HG03439 (cell line): ENCODE data around the gene AGMAT.
A peak's percentile ranks its signal among the peaks of the same experiment; 100 is the strongest.

Experiments
- ATAC-seq: cut with Tn5 transposase; IDR thresholded peaks from one replicate; pipeline ENCODE4 v1.9.1; 2021; ENCODE audit warnings: mild to moderate bottlenecking, moderate library complexity; ENCODE audit not compliant: unreplicated experiment

Gene AGMAT

GRCh38 chr1:15584489-15585363 is at the start of gene AGMAT:
Gene AGMAT (minus strand): TSS chr1:15585051. CDS start chr1:15584967, 84 bp downstream.
- ATAC-seq = peak; percentile 54

DNA sequence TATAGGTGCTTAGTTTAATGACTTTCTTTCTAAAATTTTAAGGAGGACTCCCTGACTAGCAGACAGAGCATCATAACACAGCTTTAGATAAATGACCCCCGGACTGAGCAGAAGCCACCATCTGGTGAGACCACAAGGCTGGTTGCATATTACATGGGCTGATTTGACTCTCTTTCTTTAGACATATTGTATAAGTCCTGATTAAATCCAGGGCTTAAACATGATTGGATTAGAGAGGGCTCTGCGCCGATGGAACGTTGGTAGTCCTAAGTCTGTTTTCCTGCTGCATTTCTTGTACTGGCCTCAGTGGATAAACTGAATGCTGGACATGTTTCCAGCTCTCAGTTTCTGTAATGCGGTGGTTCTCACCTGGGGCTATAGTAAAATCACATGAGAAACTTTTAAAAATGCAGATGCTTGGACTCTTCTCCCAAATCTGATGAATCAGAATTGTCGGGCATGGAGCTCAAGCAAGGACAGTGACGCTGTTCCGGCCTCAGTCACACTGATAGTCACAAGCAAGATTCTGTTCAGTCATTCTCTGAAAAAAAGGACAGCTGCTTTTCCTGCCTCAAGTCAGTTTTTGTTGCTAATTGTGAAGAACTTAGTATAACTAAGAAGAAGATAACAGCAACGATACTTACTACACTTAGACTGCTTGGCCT is 49.0 kb upstream of the AGMAT start:
- ATAC-seq = no peak

DNA sequence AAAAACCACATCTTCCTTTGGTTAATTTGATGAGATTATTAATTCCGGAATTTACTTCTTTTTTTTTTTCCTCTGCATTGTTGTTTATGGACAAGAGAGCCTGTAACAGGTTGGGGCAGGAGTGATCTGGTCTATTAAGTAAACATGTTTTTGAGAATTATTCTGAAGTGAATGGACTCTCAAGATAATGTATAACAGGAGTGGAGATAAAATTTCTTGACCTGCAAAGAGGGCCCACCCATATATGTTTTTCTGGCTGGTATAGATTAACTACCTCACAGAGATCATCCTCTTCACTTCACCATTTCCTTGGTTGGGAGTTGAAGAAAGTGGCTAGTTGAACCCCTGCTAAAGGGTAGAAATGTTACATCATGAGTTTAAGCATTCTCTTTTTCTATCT is 43.2 kb upstream of the AGMAT start:
- no peak for ATAC-seq

DNA sequence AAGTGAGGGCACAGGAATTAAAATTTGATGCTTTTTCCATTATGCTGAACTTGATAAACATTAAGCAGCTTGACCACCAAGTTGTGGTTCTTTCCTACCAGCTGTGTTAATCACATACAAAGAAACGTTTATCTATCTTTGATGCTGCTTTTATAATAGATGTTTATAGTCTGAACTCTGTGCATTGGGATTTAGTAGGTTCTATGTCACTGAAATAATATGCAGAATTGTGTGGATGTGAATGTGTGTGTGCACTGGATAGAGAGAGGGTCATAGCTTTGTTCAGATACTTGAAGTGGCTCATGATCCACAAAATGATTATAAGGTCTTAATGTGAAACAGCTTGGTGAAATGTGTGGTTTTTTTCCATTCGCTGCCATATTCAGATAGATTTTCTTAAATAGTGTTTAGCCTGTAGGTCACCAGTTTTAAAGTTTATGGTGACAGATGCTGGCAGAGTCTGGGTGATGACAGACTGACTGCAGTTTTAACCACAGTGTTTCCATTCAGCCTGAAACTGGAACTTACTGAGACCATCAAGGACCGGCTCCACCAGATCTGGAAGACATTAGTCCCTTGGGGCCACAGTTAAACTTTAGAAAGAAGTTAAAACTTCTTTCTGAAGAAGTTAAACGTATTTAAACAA is 42.6 kb upstream of the AGMAT start:
- ATAC-seq = peak; percentile 81

- ATAC-seq = no peak
Observed at GRCh38 chr1:15626269-15626950, 41.6 kb upstream of the AGMAT start.

DNA sequence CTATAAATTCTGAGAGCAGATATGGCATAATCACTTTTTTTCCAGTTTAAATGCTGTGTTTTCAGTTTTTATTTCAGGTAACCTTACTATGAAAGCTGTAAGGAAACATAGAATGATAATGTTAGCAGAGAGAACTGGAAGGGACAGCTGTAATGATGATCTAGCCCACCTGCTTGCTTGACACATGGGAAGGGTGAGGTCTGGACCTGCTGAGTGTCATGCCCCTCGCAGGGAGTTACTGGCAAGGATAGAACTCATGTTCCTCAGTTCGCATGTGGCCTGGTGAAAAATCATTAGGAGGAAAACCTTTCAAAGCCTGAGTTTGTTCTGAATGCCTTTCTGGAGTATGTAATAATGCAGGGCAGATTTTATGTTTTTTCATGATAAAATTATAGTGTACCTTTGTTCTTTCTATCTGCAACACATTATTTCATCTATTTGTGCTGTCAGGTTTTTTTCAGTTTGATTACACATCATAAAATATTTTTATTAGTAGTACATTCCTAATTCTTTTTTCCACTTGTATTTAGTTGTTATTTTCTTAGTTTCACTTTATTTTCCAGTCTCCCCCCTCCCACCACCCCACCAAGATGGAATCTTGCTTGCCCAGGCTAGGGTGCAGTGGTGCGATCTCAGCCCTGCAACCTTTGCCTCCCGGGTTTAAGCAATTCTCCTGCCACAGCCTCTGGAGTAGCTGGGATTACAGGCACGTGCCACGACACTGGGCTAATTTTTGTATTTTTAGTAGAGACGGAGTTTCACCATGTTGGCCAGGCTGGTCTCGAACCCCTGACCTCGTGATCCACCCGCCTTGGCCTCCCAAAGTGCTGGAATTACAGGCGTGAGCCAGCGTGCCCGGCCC is 40.4 kb upstream of the AGMAT start:
- no peak for ATAC-seq

- no peak for ATAC-seq
Observed at GRCh38 chr1:15624133-15624714, 39.4 kb upstream of the AGMAT start.

- ATAC-seq = no peak
Observed at GRCh38 chr1:15623435-15623834, 38.6 kb upstream of the AGMAT start.

GRCh38 chr1:15622712-15623373 is 38.0 kb upstream of the AGMAT start:
- ATAC-seq = no peak

GRCh38 chr1:15621975-15622374 is 37.1 kb upstream of the AGMAT start:
- ATAC-seq = no peak

DNA sequence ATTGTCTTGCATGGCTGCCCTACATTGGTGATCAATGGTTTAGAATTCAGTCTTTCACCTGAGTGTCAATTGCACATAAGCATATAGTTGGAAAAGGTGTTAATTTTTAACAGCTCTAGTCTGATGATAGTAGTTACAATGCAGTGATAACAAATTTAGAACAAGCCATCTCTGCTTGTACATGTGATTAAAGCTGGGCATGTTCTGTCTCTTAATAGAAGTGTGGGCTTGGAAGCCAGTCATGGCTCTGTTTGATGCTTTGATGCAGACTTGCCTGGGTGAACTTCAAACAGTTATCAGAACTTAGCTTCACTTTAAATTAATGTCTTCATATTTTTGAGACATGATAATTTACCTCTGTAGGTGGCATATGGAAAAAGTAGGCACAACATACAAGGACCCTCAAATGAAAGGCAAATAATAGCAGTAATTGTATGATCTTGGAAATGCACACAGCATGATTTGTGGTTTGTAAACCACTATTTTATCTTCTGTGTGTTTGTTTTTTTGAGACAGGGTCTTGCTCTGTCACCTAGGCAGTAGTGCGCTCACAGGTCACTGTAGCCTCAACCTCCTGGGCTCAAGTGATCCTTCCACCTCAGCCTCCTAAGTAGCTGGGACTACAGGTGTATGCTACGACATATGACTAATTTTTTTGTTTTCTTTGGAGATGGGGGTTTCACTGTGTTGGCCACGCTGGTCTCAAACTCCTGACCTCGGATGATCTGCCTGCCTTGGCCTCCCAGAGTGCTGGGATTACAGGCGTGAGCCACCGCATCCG is 36.2 kb upstream of the AGMAT start:
- no peak for ATAC-seq

DNA sequence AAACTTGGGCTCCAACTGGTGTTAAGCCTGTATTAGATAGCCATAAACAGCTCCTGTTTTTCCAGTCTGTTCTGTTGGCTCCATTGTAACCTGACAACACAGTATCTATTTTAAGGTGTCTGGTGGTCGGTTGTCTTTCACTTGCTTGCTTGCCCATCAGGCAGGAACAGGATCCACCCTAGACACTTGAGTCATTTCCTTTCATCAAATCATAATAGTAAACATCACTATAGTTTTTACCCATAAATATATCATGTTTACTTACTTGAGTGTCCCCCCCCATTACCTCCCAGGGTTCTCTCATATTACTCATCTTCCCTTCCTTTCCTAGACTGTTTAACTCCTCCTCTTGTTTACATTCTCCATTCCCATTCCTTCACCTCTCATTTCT is 35.3 kb upstream of the AGMAT start:
- no peak for ATAC-seq

GRCh38 chr1:15618655-15619525 is 34.0 kb upstream of the AGMAT start:
- no peak for ATAC-seq

DNA sequence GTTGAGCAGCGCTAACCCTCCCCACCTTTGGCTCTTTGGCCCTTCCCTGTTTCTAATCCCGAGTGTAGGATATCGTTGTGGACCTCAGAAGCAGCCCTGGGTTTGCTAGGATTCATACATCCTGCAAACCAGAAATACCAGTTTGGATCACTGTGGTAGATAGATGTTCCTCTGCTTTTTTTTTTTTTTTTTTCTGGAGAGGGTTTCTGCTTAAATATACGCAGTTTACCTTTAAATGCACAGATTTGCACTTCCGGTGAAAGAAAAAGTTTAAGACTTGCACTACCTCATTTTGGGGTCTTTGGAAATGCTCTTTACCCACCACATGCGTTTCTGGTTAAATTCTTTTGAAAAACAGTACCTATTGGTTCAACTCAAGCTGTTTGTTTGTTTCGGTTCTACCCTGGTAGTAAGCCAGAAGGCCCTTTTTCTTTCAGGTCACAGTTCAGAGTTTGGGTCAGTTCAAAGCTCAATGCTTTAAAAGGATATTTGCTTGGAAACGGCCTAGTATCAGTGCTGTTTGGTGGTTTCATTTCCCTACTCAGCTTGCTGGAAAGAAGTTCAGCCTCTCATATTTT is 33.3 kb upstream of the AGMAT start:
- no peak for ATAC-seq

DNA sequence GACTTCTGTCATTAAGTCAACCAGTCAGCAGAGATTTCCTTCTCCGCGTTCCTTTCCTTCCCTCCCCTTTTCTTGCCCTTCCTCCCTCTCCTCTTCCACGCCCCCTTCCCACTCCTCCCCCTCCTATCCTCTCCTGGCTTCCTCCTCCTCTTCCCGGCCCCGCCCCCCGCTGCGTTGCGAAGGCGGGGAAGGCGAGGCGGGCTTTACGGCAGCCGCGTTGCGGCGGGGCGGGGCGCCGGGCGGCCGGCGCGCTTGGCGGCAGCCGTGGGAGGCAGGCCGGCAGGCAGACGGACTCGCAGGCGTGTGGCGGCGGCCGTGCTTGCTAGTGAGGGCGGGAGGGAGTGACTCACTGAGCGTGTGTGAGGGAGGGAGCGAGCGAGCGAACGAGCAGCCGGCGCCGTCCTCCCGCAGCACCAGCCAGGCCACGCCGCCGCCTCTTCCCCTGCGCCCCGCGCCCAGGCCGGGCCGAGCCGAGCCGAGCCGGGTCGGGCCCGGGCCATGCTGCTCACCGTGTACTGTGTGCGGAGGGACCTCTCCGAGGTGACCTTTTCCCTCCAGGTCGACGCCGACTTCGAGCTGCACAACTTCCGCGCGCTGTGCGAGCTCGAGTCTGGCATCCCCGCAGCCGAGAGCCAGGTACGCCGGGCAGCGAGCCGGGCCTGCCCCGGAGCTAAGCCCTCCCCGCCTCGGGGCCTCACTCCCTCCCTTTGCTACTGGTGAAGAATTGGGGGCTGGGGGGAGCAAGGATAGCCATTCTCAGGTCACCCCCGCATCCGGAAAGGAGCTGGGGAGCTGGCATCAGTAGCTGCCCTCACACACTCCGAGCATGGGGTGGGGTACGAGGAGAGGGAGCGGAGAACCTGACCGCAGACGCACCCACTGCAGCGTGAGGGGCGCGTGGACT is 32.6 kb upstream of the AGMAT start, which contains the start of gene DDI2:
Gene DDI2, plus strand, starts transcription at position 286 of the 904 bp plus-strand sequence. Its CDS starts 213 bp downstream, at position 499.
- peak; percentile 84 for ATAC-seq
